ENCODE measurements around the gene TBC1D19.
"Not testable (repeated sequence)": the region's sequence is repeated elsewhere in the genome, so short reads cannot be mapped to it uniquely, and the experiment has no call there.

TBC1D19 gene

GRCh38 chr4:26682436-26682835, 98.6 kb downstream of the TBC1D19 start:
- peaks cover 11% of the 10 kb centered on the region; the same call in 1 of the 2 replicates for H3K4me1 ChIP-seq (ENCODE audit: insufficient read depth, low read length)
- peaks cover 22% of the 10 kb centered on the region for H3K9me3 ChIP-seq (ENCODE audit: insufficient read depth, low read depth, low read length)
- H3K36me3 ChIP-seq (ENCODE audit: insufficient read depth, low read length): 0 out of 2 replicates have a peak, but pooled peaks cover 3% of the 10 kb centered on the region
- H3K27me3 ChIP-seq (ENCODE audit: insufficient read depth, low read length): no peaks in the 10 kb centered on the region
- WGBS: 56% methylated on average over 3 of the region's 3 CpGs
- no peak overlapping the region for H3K9ac ChIP-seq (ENCODE audit: low read depth, low read length)
- H3K27ac ChIP-seq (ENCODE audit: low read depth, low read length): no peak overlapping the region
- no peak overlapping the region for H3K4me3 ChIP-seq (ENCODE audit: low read length)

DNA sequence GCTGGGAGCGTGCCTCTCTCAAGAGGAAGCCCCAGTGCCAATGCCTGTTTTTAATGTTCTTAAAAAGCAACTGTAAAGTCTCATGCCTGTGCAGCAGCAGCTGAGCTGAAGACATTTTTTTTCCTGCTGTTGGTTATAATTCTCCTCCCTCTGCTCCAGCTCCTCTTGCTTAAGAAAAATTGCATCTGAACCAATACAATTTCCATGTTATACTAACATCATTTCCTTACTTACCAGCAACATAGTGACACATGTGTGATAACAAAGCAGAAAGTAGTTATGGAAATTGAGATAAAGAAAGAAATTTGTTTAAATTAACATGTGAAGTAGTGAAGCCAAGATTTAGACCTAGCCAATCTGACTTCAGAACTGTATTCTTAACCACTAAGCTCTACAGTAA, 101.4 kb downstream of the TBC1D19 start:
- 100% methylated on average over 1 of the region's 1 CpG for WGBS
- Histone ChIP-seq H3K4me3 (ENCODE audit: low read length) (no peak overlapping the region), H3K9me3 (ENCODE audit: insufficient read depth, low read depth, low read length) (0 out of 2 replicates have a peak, but pooled peaks cover 2% of the 10 kb centered on the region), H3K9ac (ENCODE audit: low read depth, low read length) (no peak overlapping the region), H3K27me3 (ENCODE audit: insufficient read depth, low read length) (no peaks in the 10 kb centered on the region), H3K27ac (ENCODE audit: low read depth, low read length) (no peak overlapping the region), H3K36me3 (ENCODE audit: insufficient read depth, low read length) (no peaks in the 10 kb centered on the region), H3K4me1 (ENCODE audit: insufficient read depth, low read length) (peaks cover 11% of the 10 kb centered on the region; the same call in 1 of the 2 replicates)

GRCh38 chr4:26687728-26688127, 103.8 kb downstream of the TBC1D19 start:
- 91% methylated on average over 1 of the region's 2 CpGs for WGBS
- Histone ChIP-seq H3K36me3 (ENCODE audit: insufficient read depth, low read length) (no peaks in the 10 kb centered on the region), H3K9me3 (ENCODE audit: insufficient read depth, low read depth, low read length) (0 out of 2 replicates have a peak, but pooled peaks cover 3% of the 10 kb centered on the region), H3K4me1 (ENCODE audit: insufficient read depth, low read length) (peaks cover 2% of the 10 kb centered on the region; the same call in 1 of the 2 replicates), H3K4me3 (ENCODE audit: low read length) (no peak overlapping the region), H3K27ac (ENCODE audit: low read depth, low read length) (no peak overlapping the region), H3K27me3 (ENCODE audit: insufficient read depth, low read length) (no peaks in the 10 kb centered on the region), H3K9ac (ENCODE audit: low read depth, low read length) (no peak overlapping the region)

GRCh38 chr4:26690506-26690905, 106.6 kb downstream of the TBC1D19 start:
- 96% methylated on average over 2 of the region's 3 CpGs for WGBS

DNA sequence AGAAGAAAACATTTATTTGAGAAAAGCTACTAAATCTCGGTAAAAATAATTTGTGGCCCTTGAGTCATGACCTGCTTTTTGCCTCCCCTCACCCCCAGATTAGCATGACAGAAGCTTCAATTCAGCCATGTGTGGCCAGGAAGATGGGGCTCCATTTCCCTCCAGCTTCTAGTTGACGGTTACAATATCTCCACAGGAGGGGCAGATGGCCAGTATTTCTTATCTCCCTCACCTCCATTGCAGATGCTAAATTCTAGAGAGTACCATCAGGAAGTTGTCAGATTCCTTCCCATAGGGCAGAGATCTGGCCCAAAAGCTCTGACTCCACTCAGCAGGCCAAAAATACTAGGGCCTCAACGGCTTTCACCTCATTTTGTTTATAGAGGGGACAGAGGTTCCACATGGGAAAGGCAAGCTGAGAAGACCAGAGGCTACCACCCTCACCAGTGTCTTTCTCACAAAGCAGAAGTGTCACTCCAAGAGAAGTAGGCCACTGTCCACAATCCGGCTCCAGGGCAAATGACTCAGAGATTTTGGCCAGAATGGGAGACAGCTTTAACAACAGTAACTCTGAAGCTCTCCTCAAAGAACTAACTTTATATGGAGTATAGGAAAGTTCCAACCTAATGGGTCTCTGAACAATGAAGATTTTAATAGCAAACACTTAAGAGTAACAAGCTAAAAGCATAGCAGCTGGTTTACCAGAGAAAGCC, 108.3 kb downstream of the TBC1D19 start:
- Histone ChIP-seq H3K36me3 (ENCODE audit: insufficient read depth, low read length) (no peaks in the 10 kb centered on the region), H3K9me3 (ENCODE audit: insufficient read depth, low read depth, low read length) (peaks cover 12% of the 10 kb centered on the region), H3K4me1 (ENCODE audit: insufficient read depth, low read length) (no peaks in the 10 kb centered on the region), H3K4me3 (ENCODE audit: low read length) (no peak overlapping the region), H3K27ac (ENCODE audit: low read depth, low read length) (no peak overlapping the region), H3K9ac (ENCODE audit: low read depth, low read length) (no peak overlapping the region), H3K27me3 (ENCODE audit: insufficient read depth, low read length) (no peaks in the 10 kb centered on the region)
- 83% methylated on average over 4 of the region's 4 CpGs for WGBS

More at GRCh38 chr4:26690506-26690905, 106.6 kb downstream of the TBC1D19 start:
- no peaks in the 10 kb centered on the region for H3K27me3 ChIP-seq (ENCODE audit: insufficient read depth, low read length)
- no peak overlapping the region for H3K9ac ChIP-seq (ENCODE audit: low read depth, low read length)
- H3K9me3 ChIP-seq (ENCODE audit: insufficient read depth, low read depth, low read length): peaks cover 12% of the 10 kb centered on the region
- no peak overlapping the region for H3K4me3 ChIP-seq (ENCODE audit: low read length)
- H3K36me3 ChIP-seq (ENCODE audit: insufficient read depth, low read length): no peaks in the 10 kb centered on the region
- H3K4me1 ChIP-seq (ENCODE audit: insufficient read depth, low read length): no peaks in the 10 kb centered on the region
- H3K27ac ChIP-seq (ENCODE audit: low read depth, low read length): no peak overlapping the region

- peaks cover 12% of the 10 kb centered on the region for H3K9me3 ChIP-seq (ENCODE audit: insufficient read depth, low read depth, low read length)
- not testable (repeated sequence) for H3K4me3 ChIP-seq (ENCODE audit: low read length); H3K9ac ChIP-seq (ENCODE audit: low read depth, low read length); H3K36me3 ChIP-seq (ENCODE audit: insufficient read depth, low read length); H3K27ac ChIP-seq (ENCODE audit: low read depth, low read length); H3K4me1 ChIP-seq (ENCODE audit: insufficient read depth, low read length); H3K27me3 ChIP-seq (ENCODE audit: insufficient read depth, low read length)
- WGBS: 94% methylated on average over 13 of the region's 13 CpGs
Measured at GRCh38 chr4:26694131-26694530, 110.2 kb downstream of the TBC1D19 start.

DNA sequence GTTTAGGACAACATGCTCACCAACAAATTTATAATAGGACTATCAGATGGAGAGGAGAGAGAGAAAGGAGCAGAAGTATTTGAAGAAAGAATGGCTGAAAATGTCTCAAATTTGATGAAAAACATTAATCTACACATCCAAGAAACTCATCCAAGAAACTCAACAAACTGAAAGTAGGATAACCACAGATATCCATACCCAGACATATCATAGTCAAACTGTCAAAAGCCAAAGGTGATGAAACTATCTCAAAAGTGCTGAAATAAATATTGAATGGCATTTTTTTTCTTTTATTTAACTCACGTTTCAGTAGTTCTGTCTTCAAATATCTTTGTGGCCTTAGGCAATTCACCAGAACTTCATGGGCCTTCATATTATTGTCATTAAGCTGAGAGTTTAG, 116.2 kb downstream of the TBC1D19 start:
- Histone ChIP-seq H3K4me3 (ENCODE audit: low read length) (no peak overlapping the region), H3K4me1 (ENCODE audit: insufficient read depth, low read length) (no peaks in the 10 kb centered on the region), H3K27me3 (ENCODE audit: insufficient read depth, low read length) (no peaks in the 10 kb centered on the region), H3K27ac (ENCODE audit: low read depth, low read length) (no peak overlapping the region), H3K9ac (ENCODE audit: low read depth, low read length) (no peak overlapping the region), H3K36me3 (ENCODE audit: insufficient read depth, low read length) (no peaks in the 10 kb centered on the region), H3K9me3 (ENCODE audit: insufficient read depth, low read depth, low read length) (no peaks in the 10 kb centered on the region)
- WGBS: 100% methylated on average over 1 of the region's 1 CpG

DNA sequence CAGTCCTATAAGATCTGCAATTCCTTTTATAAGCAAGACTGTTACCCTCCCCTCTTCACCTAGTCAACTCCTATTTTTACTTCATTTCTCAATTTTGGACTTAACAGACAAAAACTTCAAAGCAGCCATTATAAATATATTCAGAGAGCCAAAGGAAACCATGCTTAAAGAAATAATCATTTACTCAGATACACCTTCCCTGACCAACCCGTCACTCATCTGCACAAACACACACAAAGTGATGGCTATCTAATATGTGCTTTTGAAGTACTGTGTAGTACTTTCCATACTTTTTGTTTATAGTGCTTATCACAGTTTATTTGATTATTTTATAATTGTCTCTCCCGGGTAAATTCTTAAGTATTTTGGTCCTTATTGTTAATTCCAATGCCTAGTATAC, 117.2 kb downstream of the TBC1D19 start:
- no peaks in the 10 kb centered on the region for H3K36me3 ChIP-seq (ENCODE audit: insufficient read depth, low read length)
- H3K27ac ChIP-seq (ENCODE audit: low read depth, low read length): no peak overlapping the region
- no CpG with 5 or more reads among the region's 2 CpGs for WGBS
- no peaks in the 10 kb centered on the region for H3K9me3 ChIP-seq (ENCODE audit: insufficient read depth, low read depth, low read length)
- no peaks in the 10 kb centered on the region for H3K27me3 ChIP-seq (ENCODE audit: insufficient read depth, low read length)
- H3K4me3 ChIP-seq (ENCODE audit: low read length): no peak overlapping the region
- no peaks in the 10 kb centered on the region for H3K4me1 ChIP-seq (ENCODE audit: insufficient read depth, low read length)
- H3K9ac ChIP-seq (ENCODE audit: low read depth, low read length): no peak overlapping the region

DNA sequence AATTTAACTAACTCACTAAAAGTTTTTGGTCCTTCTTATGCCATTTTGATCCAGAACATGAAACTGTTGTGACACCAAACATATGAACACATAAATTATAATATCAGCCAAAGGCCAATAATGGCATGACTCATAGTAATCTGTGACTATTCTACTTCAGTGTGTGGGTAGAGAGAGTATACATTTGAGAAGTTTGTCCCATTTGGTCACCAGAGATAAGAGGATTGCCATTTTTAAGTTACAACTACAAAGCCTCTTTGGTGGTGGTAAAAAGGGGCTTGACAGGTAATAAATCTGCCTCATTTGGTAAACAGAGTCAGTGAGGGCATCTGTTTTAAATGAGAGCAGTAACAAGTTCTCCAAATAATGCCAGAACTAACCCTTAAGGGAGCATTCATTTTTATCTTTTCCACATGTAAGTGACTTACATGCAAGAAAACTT, 117.9 kb downstream of the TBC1D19 start:
- H3K27ac ChIP-seq (ENCODE audit: low read depth, low read length): no peak overlapping the region
- H3K4me3 ChIP-seq (ENCODE audit: low read length): no peak overlapping the region
- no peaks in the 10 kb centered on the region for H3K36me3 ChIP-seq (ENCODE audit: insufficient read depth, low read length)

DNA sequence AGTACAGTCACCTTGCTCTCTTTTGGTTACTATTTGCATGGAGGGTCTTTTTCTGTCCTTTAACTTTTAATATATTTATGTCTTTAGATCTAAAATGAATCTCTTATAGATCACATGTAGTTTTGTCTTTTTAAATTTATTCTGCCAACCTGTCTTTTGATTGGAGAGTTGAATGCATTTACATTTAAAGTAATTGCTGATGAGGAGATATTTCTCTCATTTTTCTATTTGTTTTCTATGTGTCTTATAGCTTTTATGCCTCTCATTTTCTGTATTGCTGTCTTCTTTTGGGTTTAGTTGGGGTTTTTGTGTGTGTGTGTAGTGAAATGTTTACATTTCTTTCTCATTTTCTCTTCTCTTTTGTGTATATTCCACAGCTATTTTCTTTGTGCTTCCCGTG, 123.5 kb downstream of the TBC1D19 start:
- WGBS: 100% methylated on average over 1 of the region's 1 CpG
- H3K4me1 ChIP-seq (ENCODE audit: insufficient read depth, low read length): no peaks in the 10 kb centered on the region
- no peak overlapping the region for H3K4me3 ChIP-seq (ENCODE audit: low read length)
- H3K27ac ChIP-seq (ENCODE audit: low read depth, low read length): no peak overlapping the region
- no peaks in the 10 kb centered on the region for H3K9me3 ChIP-seq (ENCODE audit: insufficient read depth, low read depth, low read length)
- H3K27me3 ChIP-seq (ENCODE audit: insufficient read depth, low read length): no peaks in the 10 kb centered on the region
- H3K36me3 ChIP-seq (ENCODE audit: insufficient read depth, low read length): no peaks in the 10 kb centered on the region
- no peak overlapping the region for H3K9ac ChIP-seq (ENCODE audit: low read depth, low read length)

More for the DNA sequence above, 117.9 kb downstream of the TBC1D19 start:
- Histone ChIP-seq H3K9ac (ENCODE audit: low read depth, low read length) (no peak overlapping the region), H3K4me1 (ENCODE audit: insufficient read depth, low read length) (no peaks in the 10 kb centered on the region), H3K27me3 (ENCODE audit: insufficient read depth, low read length) (no peaks in the 10 kb centered on the region), H3K9me3 (ENCODE audit: insufficient read depth, low read depth, low read length) (no peaks in the 10 kb centered on the region)

- H3K9me3 ChIP-seq (ENCODE audit: insufficient read depth, low read depth, low read length): no peaks in the 10 kb centered on the region
- H3K27ac ChIP-seq (ENCODE audit: low read depth, low read length): no peak overlapping the region
- WGBS: 86% methylated on average over 2 of the region's 2 CpGs
Measured at GRCh38 chr4:26709246-26709645, 125.4 kb downstream of the TBC1D19 start.

More at GRCh38 chr4:26709246-26709645, 125.4 kb downstream of the TBC1D19 start:
- no peak overlapping the region for H3K9ac ChIP-seq (ENCODE audit: low read depth, low read length)
- no peaks in the 10 kb centered on the region for H3K27me3 ChIP-seq (ENCODE audit: insufficient read depth, low read length)
- no peak overlapping the region for H3K4me3 ChIP-seq (ENCODE audit: low read length)
- no peaks in the 10 kb centered on the region for H3K4me1 ChIP-seq (ENCODE audit: insufficient read depth, low read length)
- no peaks in the 10 kb centered on the region for H3K36me3 ChIP-seq (ENCODE audit: insufficient read depth, low read length)
